Measurements from ENCODE around the gene ABCG4. TPM values are rescaled to one million over a fixed set of nuclear protein-coding genes. Genes with fewer than 3 reads are reported as not detected.
"Not testable (repeated sequence)": the region's sequence is repeated elsewhere in the genome, so short reads cannot be mapped to it uniquely, and the experiment has no call there.

ABCG4 gene
- 0.29 and 1.2 TPM in 2 replicates for total RNA-seq

DNA sequence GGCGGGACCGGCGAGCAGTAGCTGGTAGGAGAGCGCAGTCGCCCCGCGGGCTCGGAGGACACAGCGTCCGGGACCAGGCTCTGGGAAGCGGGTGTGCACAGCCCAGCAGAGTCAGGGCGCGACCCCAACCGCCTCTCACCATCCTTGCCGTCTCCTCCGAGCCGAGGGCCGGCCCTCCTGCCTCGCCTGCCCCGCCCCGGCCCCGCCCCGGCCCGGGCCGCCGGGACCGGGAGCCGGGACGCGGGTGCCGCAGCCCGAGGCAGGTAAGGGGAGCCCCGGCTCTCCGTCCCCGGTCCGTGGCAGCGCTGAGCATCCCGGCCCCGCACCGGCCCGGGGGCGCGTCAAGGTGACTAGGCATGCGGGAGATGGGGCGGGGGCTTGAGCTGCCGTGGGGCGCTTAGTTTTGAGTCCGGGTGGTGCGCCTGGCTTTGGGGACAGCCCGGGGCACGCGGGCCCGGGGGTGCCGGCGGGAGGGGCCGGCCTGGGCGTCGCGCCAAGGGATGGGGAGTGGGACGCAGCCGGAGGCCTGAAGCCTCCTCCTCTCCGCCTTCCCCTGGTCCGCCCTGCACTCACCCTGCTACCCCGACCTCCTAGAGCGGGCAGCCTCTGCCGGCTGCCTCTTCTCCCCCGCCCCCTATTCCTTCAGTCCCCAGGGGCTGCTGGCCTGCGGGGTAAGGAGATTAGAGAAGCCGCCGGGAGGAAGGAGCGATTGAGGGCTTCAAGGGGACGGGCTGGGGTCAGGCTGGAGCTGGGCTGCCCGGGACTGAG, at the start of gene ABCG4:
Gene ABCG4 (plus strand): TSS at position 35 of the 768 bp plus-strand sequence. CDS start 914 bp downstream, outside the sequence.
- no peak for DNase-seq (ENCODE audit: extremely low read depth, low read depth, low spot score)

DNA sequence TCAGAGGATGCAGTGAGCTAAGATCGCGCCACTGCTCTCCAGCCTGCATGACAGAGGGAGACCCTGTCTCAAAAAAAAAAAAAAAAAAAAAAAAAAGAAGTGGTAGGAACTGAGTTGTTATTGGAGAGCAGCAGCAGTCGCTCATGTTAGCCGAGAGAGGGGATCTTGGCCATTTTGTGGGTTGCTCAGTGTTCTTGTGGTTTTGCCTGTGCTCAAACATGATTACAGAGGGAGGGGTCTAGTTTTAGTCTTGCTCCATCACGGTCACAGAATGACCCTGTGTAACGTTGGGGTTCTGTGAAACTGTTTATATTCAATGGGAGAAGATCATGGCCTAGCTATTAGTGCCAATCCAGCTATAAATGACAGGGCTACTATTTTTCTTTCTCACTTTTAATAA, 49.1 kb upstream of the ABCG4 start:
- DNase-seq (ENCODE audit: extremely low read depth, low read depth, low spot score) = no peak

DNA sequence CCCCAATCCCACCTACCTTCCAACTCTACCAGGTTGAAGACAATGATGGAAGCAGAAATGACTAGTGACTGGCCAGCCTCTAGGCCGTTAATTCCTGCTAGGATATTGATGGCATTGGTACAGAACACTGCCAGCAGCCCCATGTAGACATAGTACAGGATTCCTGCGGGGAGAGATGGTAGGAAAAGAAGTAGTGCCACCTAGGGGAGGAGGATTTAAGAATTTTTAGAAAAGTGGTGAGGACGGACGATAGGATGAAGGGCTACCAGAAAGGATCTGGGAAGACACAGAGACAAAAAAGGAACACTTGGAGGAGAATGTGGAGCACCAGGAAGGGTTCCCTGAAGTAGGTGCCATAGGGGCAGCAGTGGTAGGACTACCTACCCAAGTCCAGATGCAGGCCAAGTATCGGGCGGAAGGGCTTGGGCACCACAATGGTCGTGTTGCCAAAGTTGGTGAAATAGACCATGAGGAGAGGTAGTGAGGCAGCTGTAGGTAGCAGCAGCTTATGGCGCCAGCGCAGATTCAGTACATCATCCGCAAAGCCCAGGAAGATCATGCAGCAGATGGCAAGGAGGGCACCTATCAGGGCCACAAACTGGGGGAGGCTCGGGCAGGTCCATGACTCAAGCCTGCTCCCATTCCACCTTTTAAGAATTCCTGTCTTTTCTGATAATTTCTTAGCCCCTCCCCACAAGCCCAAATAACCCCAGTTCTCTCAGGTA, 48.4 kb upstream of the ABCG4 start:
- DNase-seq (ENCODE audit: extremely low read depth, low read depth, low spot score) = no peak

DNA sequence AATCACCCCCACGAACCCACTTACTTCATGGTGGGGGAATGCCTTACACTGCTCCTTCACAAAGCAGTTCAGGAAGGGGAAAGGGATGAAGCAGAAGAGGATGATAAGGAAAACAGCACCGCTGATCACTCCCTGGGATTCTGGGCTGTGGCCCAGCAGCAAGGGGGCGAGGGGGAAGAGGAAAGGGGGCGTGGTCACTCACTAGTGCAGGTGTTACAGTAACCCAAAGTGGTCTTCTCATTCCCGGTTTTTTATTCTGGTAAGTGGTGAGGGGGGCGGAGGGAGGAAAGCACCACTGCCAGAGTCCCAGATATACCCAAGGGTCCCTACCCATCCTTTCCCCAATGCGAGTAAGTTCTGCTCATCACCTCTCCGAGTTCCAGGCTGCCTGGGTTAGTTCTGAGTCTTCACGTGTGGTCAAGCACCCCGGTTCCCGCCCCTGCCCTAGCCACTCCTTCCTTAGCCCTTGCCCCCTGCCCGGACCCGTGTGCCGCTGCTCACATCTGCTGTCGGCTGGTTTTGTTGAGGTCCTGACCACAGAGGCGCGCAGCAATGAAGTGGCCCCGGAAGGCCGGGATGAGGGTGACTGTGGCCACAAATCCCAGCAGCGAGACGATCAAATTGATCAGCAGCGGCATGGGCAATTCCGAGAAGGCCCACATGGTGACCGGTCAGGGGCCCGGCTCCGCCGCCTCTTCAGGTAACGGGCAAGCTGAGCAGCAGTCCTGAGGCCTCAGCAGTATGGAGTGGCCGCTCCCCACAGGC, 47.7 kb upstream of the ABCG4 start:
- DNase-seq (ENCODE audit: extremely low read depth, low read depth, low spot score) = no peak

DNA sequence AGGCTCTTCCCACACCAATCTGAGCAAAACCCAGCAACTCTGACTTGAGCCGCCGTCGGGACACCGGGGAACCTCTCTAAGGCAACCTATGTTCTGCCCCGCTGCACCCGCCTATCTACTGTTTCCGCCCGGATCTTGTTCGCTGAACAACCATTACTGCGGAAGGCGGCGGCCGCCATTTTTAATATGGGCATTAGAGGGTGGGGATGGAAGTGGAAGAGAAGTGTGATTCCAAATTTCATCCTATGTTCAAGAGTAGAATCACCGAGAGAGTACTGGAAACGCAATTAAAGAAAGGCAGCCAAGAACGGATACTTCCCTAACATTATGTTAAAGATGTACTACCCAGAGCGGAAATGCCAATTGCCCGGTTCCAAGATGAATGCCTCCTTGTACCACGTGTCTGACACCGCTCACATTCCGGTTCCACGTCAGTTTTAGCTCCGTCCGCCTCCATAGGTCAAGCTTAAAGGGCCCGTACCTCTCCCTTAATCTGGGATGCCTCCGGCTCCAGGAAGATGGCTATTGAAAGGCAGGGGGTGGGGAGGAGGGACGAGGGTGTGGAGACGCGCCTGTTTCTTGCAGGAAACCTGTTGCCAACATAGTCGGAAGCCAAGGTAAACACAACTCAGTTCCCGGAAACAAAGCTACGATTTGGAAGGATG, 47.0 kb upstream of the ABCG4 start, which contains the start of gene DPAGT1:
Gene DPAGT1 (minus strand): TSS at position 95 of the 665 bp plus-strand sequence. CDS start 198 bp downstream, outside the sequence.
- DNase-seq (ENCODE audit: extremely low read depth, low read depth, low spot score) = peak; percentile 82

DNA sequence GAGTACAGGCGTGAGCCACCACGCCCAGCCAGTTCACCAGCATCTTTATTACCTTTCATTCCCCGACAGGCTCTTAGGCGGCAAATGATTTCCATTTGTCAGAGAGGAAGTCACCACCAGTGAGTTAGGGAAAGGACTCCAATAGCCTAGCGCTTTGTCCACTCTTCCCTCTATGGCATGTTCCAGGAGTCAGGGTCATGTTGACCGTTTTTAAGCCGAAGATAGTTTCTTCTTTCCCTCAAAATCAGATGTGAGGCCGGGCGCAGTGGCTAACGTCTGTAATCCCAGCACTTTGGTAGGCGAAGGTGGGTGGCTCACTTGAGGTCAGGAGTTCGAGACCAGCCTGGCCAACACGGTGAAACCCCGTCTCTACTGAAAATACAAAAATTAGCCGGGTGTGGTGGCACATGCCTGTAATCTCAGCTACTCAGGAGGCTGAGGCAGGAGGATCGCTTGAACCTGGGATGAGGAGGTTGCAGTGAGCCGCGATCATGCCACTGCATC, 45.6 kb upstream of the ABCG4 start:
- DNase-seq (ENCODE audit: extremely low read depth, low read depth, low spot score) = not testable (repeated sequence)

DNA sequence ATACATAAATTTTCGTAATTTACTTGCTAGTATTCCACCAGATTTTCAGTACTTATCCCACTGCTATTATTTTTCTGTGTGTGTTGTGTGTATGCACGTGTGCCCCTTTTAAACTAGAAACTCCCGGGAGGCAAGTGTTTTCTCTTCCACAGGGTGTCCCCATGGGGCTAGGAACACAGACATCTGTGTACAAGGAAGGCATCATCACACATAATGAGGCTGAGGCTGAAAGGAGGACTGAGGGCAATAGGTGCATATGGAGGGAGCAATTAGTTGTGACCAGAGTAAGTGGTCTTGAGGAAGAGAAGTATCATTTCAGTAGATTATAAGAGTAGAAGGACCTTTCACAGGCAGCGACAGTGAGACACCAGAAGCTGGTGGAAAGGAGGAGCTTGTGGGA, 45.1 kb upstream of the ABCG4 start:
- no peak for DNase-seq (ENCODE audit: extremely low read depth, low read depth, low spot score)

DNA sequence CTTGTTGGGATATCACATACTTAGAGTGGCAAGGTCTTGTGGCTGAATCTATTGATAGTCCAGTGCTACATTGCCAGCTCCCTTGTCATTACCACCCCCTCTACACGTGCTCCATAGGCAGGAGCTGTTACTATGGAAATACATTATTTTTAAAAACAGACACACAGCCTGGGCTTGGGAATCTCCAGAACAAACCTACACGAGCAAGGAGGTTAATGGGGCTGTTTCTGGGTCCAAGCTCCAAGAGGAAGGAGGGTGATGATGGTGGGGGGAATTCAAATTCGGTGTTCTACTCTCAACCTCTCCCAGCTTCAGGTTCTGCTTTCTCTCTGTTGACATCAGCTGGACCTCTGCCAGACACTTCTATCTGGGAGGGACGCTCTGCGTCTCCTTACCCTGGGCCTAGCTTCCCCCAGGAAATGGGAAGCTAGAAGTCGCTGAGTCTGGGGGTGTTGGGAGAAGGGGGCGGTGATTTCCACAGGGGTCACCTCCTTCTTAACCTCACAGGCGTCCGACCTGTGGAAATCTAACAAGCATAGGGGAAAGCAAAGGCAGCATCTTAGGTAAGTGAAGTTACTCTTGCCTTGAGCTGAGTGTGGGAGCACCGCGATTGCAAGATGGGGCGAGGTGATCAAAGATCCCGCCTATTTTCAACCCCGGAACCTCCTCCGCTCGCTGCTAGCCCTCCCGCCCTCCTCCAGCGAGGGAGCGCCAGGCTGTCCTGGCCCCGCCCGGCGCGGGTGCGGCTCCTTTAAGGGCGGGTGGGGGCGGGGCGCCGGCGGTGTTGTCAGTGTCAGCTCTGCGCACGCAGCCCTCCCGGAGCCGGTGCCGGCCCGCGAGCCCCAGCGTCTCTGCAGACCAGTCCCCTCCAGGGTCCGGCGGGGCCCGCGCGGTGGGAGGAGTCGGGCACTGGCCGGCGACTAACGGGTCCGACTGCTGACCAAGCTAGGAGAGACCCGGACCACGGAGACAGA, 42.0 kb upstream of the ABCG4 start, which contains the start of gene C2CD2L:
Gene C2CD2L (plus strand): TSS at position 781 of the 974 bp plus-strand sequence. CDS start 398 bp downstream, outside the sequence.
- no peak for DNase-seq (ENCODE audit: extremely low read depth, low read depth, low spot score)

DNA sequence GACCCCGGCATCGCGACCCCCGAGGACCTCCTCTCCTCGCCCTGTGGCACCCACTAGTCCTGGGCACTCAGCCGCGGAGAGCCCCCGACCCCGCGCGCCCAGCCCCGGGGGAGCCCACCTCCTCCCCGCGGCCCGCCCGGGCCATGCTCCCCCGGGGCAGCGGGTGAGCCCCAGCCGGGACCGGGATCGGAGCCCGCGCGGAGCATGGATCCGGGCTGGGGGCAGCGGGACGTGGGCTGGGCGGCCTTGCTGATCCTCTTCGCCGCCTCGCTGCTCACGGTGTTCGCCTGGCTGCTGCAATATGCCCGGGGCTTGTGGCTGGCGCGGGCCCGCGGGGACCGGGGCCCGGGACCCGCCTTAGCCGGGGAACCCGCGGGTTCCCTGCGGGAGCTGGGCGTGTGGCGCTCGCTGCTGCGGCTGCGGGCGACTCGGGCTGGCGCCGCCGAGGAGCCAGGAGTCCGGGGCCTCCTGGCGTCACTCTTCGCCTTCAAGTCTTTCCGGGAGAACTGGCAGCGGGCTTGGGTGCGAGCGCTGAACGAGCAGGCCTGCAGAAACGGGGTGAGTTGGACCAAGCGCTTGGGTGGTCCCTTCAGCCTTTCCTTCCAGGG, 41.2 kb upstream of the ABCG4 start:
- DNase-seq (ENCODE audit: extremely low read depth, low read depth, low spot score) = no peak

DNA sequence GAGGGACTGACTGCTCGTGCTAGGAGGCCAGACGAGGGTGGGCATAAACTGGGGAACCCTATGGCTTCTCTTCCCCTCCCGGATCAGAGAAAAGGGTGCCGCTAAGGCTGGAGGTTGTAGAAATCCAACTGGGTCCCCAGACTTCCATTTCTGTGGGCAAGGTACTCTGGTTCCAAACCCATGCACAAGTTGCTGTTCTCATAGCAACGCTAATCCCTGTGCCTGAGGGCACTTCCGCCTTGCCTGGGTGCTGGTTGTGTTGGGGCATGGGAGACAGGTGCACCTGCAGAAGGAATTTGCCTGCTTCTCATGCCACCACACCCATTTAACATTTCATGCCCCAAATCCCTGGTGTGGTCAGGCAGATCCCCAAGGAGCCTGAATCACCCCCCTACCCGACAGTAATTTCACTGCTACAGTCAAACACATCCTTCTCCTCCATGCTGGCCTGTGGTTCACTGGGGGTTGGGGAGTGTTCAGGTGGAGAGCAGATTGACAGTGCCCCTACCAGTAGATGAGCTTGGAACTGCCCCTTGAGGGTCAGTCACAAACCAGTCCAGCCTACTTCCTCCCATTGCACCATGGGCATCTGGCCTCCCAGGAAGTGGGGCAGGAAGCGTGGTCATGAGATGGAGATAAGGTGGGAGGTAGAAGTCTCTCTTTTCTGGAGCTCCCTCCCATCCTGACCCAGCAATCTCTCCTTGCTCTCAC, 40.6 kb upstream of the ABCG4 start:
- no peak for DNase-seq (ENCODE audit: extremely low read depth, low read depth, low spot score)

DNA sequence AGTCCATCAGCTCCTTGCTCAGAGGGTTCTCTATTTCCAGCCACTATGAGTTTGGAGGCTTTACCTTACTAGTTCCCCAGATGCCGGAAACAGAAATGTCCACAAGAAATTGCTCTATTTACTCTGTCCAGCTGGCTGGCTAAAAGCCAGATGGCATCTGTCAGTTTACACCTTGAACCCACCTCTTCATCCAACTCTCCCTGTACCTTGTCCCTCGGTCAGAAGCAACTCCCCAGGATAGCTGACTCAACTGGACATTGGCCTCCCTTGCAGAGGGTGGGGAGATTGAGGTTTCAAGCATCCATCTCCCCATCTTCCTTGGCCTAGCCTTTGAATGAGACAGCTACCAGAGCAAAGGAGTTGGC, 40.0 kb upstream of the ABCG4 start:
- no peak for DNase-seq (ENCODE audit: extremely low read depth, low read depth, low spot score)

DNA sequence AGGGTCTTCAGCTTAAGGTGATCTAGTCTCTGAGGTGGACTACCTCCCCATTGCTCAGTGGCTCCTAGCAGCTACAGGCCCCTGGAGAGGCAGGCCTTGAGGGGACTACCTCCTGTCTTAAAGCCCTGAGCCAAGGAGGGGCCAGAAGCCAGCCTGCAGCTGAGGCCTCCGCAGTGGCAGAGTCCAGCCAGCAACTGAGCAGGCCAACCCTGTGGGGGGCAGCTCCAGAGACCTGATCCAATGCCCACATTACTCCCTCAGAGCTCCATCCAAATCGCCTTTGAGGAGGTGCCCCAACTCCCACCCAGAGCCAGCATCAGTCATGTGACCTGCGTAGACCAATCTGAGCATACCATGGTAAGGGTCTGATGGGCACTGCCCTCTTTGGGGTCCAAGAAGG, 39.0 kb upstream of the ABCG4 start:
- no peak for DNase-seq (ENCODE audit: extremely low read depth, low read depth, low spot score)

DNA sequence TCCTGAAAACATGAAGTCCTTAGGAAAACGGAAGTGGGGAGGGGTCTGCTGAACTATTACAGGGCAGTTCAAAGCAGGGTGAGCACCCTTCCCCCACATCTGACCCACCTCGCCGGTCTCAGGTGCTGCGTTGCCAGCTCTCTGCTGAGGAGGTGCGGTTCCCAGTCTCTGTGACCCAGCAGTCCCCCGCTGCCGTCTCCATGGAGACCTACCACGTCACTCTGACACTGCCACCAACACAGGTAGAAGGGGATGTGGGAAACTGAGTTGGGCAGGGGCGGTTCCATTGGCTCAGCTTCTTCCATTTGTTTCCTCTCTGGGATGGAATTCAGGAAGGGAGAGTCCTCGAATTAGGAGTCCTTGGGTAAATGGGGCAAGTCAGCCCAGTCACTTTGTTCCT, 38.4 kb upstream of the ABCG4 start:
- DNase-seq (ENCODE audit: extremely low read depth, low read depth, low spot score) = no peak

DNA sequence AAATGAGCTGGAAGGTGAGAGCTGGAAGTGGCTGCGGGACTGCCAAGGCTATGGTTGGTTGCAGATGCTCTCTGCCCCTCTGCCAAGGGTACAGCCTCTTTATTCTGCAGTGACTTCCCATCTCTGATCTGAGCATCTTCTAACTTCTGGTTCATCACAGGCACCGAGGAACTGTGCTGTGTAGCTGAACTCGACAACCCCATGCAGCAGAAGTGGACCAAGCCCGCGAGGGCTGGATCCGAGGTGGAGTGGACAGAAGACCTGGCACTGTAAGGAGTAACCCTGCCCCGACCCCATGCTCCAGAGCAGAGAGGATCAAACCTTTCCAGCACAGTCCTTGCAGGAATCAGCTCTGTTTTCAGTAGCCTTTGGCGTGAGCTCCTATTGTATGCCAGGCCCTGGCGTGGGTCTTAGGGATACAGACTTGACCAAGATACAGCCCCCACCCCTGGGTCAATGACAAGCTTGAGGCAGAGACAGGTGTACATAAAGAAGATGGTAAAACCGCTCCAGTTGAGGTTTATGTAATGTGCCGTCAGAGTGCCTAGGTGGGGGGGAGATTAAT, 37.4 kb upstream of the ABCG4 start:
- DNase-seq (ENCODE audit: extremely low read depth, low read depth, low spot score) = no peak

DNA sequence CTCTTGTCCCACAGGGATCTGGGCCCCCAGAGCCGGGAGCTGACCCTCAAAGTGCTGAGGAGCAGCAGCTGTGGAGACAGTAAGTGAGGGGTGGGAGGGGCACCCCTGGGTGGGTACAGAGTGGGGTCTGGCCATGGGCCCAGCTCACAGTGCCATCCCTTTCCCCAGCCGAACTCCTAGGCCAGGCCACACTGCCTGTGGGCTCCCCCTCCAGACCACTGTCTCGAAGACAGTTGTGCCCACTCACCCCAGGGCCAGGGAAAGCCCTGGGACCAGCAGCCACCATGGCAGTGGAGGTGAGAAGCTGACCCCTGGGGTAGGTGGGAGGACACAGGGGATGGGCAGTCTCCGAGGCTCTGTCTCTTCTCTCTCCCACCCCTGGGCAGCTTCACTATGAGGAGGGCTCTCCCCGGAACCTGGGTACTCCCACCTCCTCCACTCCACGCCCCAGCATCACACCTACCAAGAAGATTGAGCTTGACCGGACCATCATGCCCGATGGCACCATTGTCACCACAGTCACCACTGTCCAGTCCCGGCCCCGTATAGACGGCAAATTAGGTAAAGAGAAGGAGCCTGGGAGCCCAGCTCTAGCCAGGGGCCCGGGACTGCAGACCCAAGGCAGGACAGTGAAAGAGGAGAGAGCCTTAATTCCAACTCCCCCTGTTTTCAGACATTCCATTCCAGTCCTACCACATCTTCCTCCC, 36.4 kb upstream of the ABCG4 start:
- DNase-seq (ENCODE audit: extremely low read depth, low read depth, low spot score) = no peak

DNA sequence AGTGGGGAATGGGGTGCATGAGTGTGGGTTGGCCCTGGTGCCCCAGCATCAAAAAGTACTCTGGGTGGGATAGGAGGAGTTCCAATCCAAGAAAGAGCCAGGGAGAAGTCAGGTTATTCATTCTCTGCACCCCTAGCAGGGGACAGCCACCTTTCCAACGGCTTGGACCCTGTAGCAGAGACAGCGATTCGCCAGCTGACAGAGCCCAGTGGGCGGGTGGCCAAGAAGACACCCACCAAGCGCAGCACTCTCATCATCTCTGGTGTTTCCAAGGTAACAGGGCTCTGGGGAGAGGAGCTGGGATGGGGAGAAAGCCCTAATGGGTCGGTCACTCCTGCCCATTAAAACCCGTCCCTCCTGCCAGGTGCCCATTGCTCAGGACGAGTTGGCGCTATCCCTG, 35.1 kb upstream of the ABCG4 start:
- no peak for DNase-seq (ENCODE audit: extremely low read depth, low read depth, low spot score)

DNA sequence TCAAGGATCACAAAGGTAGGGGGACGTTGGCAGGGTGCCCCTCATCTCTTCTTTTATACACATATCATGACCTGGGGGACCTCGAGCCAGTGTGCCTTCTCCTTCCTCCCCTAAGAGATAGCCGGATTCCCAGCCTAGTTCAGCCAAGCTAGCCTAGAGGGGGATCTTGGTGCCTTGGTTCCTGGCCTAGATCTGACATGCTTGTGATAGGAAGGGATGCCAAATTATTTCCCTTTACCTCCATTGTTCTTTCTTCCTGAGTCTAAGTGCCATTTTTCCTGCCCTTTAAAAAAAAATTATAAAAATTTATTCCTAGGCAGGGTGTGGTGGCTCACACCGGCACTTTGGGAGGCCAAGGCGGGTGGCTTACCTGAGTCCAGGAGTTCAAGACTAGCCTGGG, 34.5 kb upstream of the ABCG4 start:
- no peak for DNase-seq (ENCODE audit: extremely low read depth, low read depth, low spot score)
